HG03060 (cell line): ENCODE data around the gene IP6K1.
"Not testable (repeated sequence)": the region's sequence is repeated elsewhere in the genome, so short reads cannot be mapped to it uniquely, and the experiment has no call there.

Experiments used
- ATAC-seq: cut with Tn5 transposase; IDR thresholded peaks from one replicate; pipeline ENCODE4 v1.9.1; 2021; ENCODE audit warnings: low read depth, moderate number of reproducible peaks; ENCODE audit not compliant: unreplicated experiment

Gene IP6K1

GRCh38 chr3:49771340-49771938, 14.9 kb downstream of the IP6K1 start:
- ATAC-seq = no peak

GRCh38 chr3:49769926-49770325, 16.4 kb downstream of the IP6K1 start:
- ATAC-seq = no peak

GRCh38 chr3:49769286-49769915, 16.9 kb downstream of the IP6K1 start:
- no peak for ATAC-seq

- no peak for ATAC-seq
Observed at GRCh38 chr3:49763981-49764380, 22.4 kb downstream of the IP6K1 start.

- no peak for ATAC-seq
Observed at GRCh38 chr3:49761661-49762060, 24.7 kb downstream of the IP6K1 start.

GRCh38 chr3:49759226-49759625, 27.1 kb downstream of the IP6K1 start:
- no peak for ATAC-seq

GRCh38 chr3:49757197-49757596, 29.1 kb downstream of the IP6K1 start:
- ATAC-seq = no peak

GRCh38 chr3:49756036-49756435, 30.3 kb downstream of the IP6K1 start:
- no peak for ATAC-seq

- ATAC-seq = no peak
Observed at GRCh38 chr3:49754536-49754935, 31.8 kb downstream of the IP6K1 start.

GRCh38 chr3:49751501-49751900, 34.8 kb downstream of the IP6K1 start:
- no peak for ATAC-seq

GRCh38 chr3:49750056-49750455, 36.3 kb downstream of the IP6K1 start:
- ATAC-seq = no peak

GRCh38 chr3:49748874-49749273, 37.5 kb downstream of the IP6K1 start:
- not testable (repeated sequence) for ATAC-seq

GRCh38 chr3:49747792-49748480, 38.4 kb downstream of the IP6K1 start:
- no peak for ATAC-seq

- no peak for ATAC-seq
Observed at GRCh38 chr3:49745986-49746385, 40.4 kb downstream of the IP6K1 start.

GRCh38 chr3:49740427-49740826, 45.9 kb downstream of the IP6K1 start:
- ATAC-seq = no peak

GRCh38 chr3:49738067-49738713, 48.2 kb downstream of the IP6K1 start:
- ATAC-seq = no peak

- no peak for ATAC-seq
Observed at GRCh38 chr3:49734752-49735151, 51.6 kb downstream of the IP6K1 start.

- ATAC-seq = no peak
Observed at GRCh38 chr3:49733551-49733950, 52.8 kb downstream of the IP6K1 start.

GRCh38 chr3:49732597-49732996, 53.7 kb downstream of the IP6K1 start:
- no peak for ATAC-seq

GRCh38 chr3:49729966-49730609, 56.3 kb downstream of the IP6K1 start:
- ATAC-seq = no peak

GRCh38 chr3:49727924-49728361, 58.4 kb downstream of the IP6K1 start:
- no peak for ATAC-seq
